SK-N-MC (cell line): ENCODE measurements around the gene GMDS.

Experiments used
- EZH2 ChIP-seq: fragments of 200-600 bp; sonication (generic); IDR thresholded peaks from one replicate; pipeline ENCODE4 v1.6.1; 2017; ENCODE audit warnings: antibody characterized with exemption
- POLR2AphosphoS5 ChIP-seq: IDR thresholded peaks from 2 replicates; pipeline ENCODE4 v1.6.1; 2012; ENCODE audit warnings: mild to moderate bottlenecking, low read depth, low read length, borderline replicate concordance

DNA sequence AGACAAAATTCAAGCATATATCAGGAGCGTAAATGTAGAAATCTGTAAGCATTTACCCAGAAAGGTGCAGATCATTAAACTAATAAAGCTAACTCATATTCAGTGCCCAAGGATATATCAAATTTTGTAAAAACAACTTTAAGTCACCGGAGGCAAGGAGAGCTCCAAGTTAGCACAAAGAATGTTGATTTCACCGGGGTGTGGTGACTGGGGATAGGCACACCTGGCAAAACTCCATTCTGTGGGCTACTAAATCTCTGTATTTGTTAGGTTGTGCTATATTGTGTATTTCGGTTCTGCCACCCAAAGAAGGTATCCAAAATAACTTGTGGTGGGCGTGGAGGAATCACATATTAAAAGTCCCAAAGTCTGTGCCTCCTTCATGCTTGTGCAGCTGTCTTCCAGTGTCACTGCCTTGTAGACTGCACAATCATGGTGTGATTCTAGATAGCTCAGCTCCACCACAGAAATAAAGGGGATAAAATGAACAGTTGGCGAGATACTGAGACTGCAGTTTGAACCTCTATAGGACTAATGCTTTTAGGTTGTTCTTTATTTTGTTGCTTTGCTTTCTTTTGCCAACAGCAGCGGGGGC lies 111.6 kb downstream of the GMDS start:
- TF ChIP-seq POLR2AphosphoS5: no peak
- no peak for TF ChIP-seq EZH2
